Measurements from ENCODE around the gene LTV1. TPM values are rescaled to one million over a fixed set of nuclear protein-coding genes. Genes with fewer than 3 reads are reported as not detected.

LTV1 gene
- total RNA-seq, 2 experiments from 2014 or later: 63.6 to 65.1 TPM

- Mint-ChIP-seq H3K27me3 (no peaks in the 10 kb centered on the region), H3K9me3 (no peaks in the 10 kb centered on the region)
Measured at GRCh38 chr6:143900358-143900757, 57.2 kb downstream of the LTV1 start.

GRCh38 chr6:143901885-143902750 lies 59.0 kb downstream of the LTV1 start:
- Mint-ChIP-seq H3K27ac (no peak overlapping the region), H3K36me3 (no peaks in the 10 kb centered on the region), H3K4me1 (peaks cover 8% of the 10 kb centered on the region), H3K27me3 (no peaks in the 10 kb centered on the region), H3K9me3 (no peaks in the 10 kb centered on the region), H3K4me3 (no peak overlapping the region)
- no peak for DNase-seq

More at GRCh38 chr6:143900358-143900757, 57.2 kb downstream of the LTV1 start:
- Mint-ChIP-seq H3K4me3 (no peak overlapping the region), H3K4me1 (peaks cover 8% of the 10 kb centered on the region), H3K27ac (no peak overlapping the region), H3K36me3 (no peaks in the 10 kb centered on the region)
- no peak for DNase-seq

- Mint-ChIP-seq H3K4me1 (peaks cover 8% of the 10 kb centered on the region), H3K27me3 (no peaks in the 10 kb centered on the region), H3K9me3 (no peaks in the 10 kb centered on the region), H3K36me3 (no peaks in the 10 kb centered on the region), H3K27ac (no peak overlapping the region), H3K4me3 (no peak overlapping the region)
- no peak for DNase-seq
Measured at GRCh38 chr6:143902827-143903226, 59.7 kb downstream of the LTV1 start.

GRCh38 chr6:143911028-143911427 lies 67.9 kb downstream of the LTV1 start:
- Mint-ChIP-seq H3K27ac (no peak overlapping the region), H3K9me3 (peaks cover 23% of the 10 kb centered on the region), H3K36me3 (peaks cover 20% of the 10 kb centered on the region), H3K4me1 (no peaks in the 10 kb centered on the region), H3K4me3 (no peak overlapping the region), H3K27me3 (no peaks in the 10 kb centered on the region)
- DNase-seq: no peak

- Mint-ChIP-seq H3K4me3 (no peak overlapping the region), H3K4me1 (no peaks in the 10 kb centered on the region), H3K36me3 (peaks cover 20% of the 10 kb centered on the region), H3K27ac (no peak overlapping the region), H3K27me3 (no peaks in the 10 kb centered on the region), H3K9me3 (peaks cover 23% of the 10 kb centered on the region)
- DNase-seq: no peak
Measured at GRCh38 chr6:143912671-143913070, 69.5 kb downstream of the LTV1 start.

Other genes with a start within 250 kb of the LTV1 start
- 10 to 100 TPM; 18.8 to 22.1 TPM for gene PHACTR2, start 165.4 kb upstream of the LTV1 start, total RNA-seq
- not detected for gene ZC2HC1B, start 21.1 kb downstream of the LTV1 start, total RNA-seq
- 10 to 100 TPM; 13.1 to 14.5 TPM for gene PLAGL1, start 164.9 kb downstream of the LTV1 start, total RNA-seq

All from activated naive CD8-positive, alpha-beta T cell treated with anti-CD3 and anti-CD28 coated beads for 36 hours (primary cell).